ENCODE data around the gene FRS3.

DNA sequence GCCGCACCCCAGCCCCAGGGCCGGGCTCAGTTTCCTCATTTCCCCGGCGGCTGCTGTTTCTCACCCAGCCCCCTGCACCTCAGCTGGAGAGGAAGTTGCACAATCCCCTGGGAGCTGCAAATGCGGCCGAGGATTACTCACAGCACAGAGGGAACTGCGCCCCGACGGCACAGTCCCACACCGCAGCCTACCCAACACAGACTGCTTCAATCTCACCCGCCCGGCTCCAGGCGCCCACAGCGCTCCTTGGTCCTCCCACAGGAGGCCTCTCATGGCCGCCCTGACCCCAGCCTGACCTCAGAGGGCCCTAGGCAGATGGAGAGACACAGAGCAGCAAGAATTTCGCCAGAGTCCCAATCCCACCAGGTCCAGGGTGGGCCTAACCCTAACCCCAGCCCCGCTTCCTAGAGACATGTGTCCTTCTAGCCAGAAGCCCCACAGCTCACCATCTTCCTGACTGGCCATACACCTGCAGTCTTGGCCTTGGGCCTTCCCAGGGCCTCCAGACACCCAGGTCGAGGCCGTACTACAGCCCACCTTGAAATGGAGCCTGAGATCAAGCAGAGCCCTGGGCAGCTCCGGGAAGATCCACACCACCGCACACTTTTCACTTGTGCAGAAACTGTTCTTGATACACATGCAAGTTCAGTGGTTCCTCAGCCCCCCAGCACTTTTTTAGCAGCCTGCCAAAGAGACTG lies 56.0 kb downstream of the FRS3 start:
- TF ChIP-seq, protein P1, sequence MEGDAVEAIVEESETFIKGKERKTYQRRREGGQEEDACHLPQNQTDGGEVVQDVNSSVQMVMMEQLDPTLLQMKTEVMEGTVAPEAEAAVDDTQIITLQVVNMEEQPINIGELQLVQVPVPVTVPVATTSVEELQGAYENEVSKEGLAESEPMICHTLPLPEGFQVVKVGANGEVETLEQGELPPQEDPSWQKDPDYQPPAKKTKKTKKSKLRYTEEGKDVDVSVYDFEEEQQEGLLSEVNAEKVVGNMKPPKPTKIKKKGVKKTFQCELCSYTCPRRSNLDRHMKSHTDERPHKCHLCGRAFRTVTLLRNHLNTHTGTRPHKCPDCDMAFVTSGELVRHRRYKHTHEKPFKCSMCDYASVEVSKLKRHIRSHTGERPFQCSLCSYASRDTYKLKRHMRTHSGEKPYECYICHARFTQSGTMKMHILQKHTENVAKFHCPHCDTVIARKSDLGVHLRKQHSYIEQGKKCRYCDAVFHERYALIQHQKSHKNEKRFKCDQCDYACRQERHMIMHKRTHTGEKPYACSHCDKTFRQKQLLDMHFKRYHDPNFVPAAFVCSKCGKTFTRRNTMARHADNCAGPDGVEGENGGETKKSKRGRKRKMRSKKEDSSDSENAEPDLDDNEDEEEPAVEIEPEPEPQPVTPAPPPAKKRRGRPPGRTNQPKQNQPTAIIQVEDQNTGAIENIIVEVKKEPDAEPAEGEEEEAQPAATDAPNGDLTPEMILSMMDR (conservative IDR thresholded peaks at IDR 0.05; ENCODE audit: low read depth, low read length) = no peak
- no peak for TF ChIP-seq EZH2 (IDR thresholded peaks at IDR 0.05; ENCODE audit: low read length, unreplicated experiment)
- TF ChIP-seq EZH2phosphoT487 (IDR thresholded peaks at IDR 0.05; ENCODE audit: borderline replicate concordance, low read length) = no peak

Measured in PC-3 (cell line).